Gastroesophageal sphincter (tissue), 3 donors: ENCODE results near the gene FNDC4.

Source experiments
- CTCF ChIP-seq, 4 experiments: fragments of 200-600 bp in 2 of 4; fragments of 450-650 bp in 2 of 4; sonication (generic) in 1 of 4; IDR thresholded peaks; one replicate each; pipeline ENCODE4 v1.5.1; 2017 to 2019; ENCODE audit warnings: antibody characterized with exemption in 4 of 4, mild to moderate bottlenecking in 2 of 4, moderate library complexity in 2 of 4
- POLR2AphosphoS5 ChIP-seq: sonication (generic); formaldehyde crosslinking; IDR thresholded peaks from one replicate; pipeline ENCODE4 v1.6.1; 2017; ENCODE audit warnings: antibody characterized with exemption

- TF ChIP-seq CTCF (IDR thresholded peaks at IDR 0.05) (no peak), POLR2AphosphoS5 (no peak)
Measured at GRCh38 chr2:27501042-27501441, 6.0 kb upstream of the FNDC4 start.
